Mesendoderm (in vitro differentiated cells): Measurements from ENCODE around the gene PPP6R3.

Experiments used
- DNase-seq: peaks from one replicate; pipeline ENCODE4 v3.0.0; 2013
- H2AK5ac ChIP-seq: 2 replicates; pipeline ENCODE4 v1.6.1; 2013; ENCODE audit warnings: low read length, inconsistent platforms
- H2BK120ac ChIP-seq: 2 replicates; pipeline ENCODE4 v1.6.1; 2013; ENCODE audit warnings: low read depth, mild to moderate bottlenecking, low read length, moderate library complexity, mixed read lengths
- H2BK15ac ChIP-seq: replicated peaks from 2 replicates; pipeline ENCODE4 v1.6.1; 2013; ENCODE audit warnings: low read depth, mild to moderate bottlenecking, moderate library complexity
- H2BK5ac ChIP-seq: 2 replicates; pipeline ENCODE4 v1.6.1; 2013; ENCODE audit warnings: low read length, inconsistent platforms
- H3K18ac ChIP-seq: 2 replicates; pipeline ENCODE4 v1.6.1; 2013; ENCODE audit warnings: mild to moderate bottlenecking, low read length, mixed read lengths
- H3K23ac ChIP-seq: one replicate; pipeline ENCODE4 v1.6.1; 2013; ENCODE audit warnings: low read length
- H3K27ac ChIP-seq: 2 replicates; pipeline ENCODE4 v1.5.1; 2013; ENCODE audit warnings: low read depth, mild to moderate bottlenecking, inconsistent platforms, low read length, moderate library complexity
- H3K27me3 ChIP-seq: 2 replicates; pipeline ENCODE4 v1.6.1; 2013; ENCODE audit warnings: low read length, control low read depth, mild to moderate bottlenecking, inconsistent platforms; ENCODE audit not compliant: insufficient read depth, poor library complexity
- H3K36me3 ChIP-seq: 2 replicates; pipeline ENCODE4 v1.6.1; 2013; ENCODE audit warnings: low read length, inconsistent platforms; ENCODE audit not compliant: control insufficient read depth, insufficient read depth
- H3K4ac ChIP-seq: one replicate; pipeline ENCODE4 v1.6.1; 2013; ENCODE audit warnings: low read depth, mild to moderate bottlenecking, low read length, moderate library complexity
- H3K4me1 ChIP-seq: 2 replicates; pipeline ENCODE4 v1.6.1; 2013; ENCODE audit warnings: low read depth, low read length, inconsistent platforms; ENCODE audit not compliant: control insufficient read depth
- H3K4me2 ChIP-seq: 2 replicates; pipeline ENCODE4 v1.6.1; 2013; ENCODE audit warnings: low read length
- H3K4me3 ChIP-seq: 2 replicates; pipeline ENCODE4 v1.5.1; 2013; ENCODE audit warnings: mild to moderate bottlenecking, low read length
- H3K56ac ChIP-seq: one replicate; pipeline ENCODE4 v1.6.1; 2013; ENCODE audit warnings: low read length
- H3K79me1 ChIP-seq: 2 replicates; pipeline ENCODE4 v1.6.1; 2013; ENCODE audit warnings: low read length, inconsistent platforms
- H3K79me2 ChIP-seq: 2 replicates; pipeline ENCODE4 v1.6.1; 2013; ENCODE audit warnings: mild to moderate bottlenecking, low read length; ENCODE audit not compliant: control insufficient read depth, insufficient read depth
- H3K9ac ChIP-seq: 2 replicates; pipeline ENCODE4 v1.6.1; 2013; ENCODE audit warnings: low read length, inconsistent platforms
- H4K5ac ChIP-seq: one replicate; pipeline ENCODE4 v1.6.1; 2013; ENCODE audit warnings: low read length
- H4K8ac ChIP-seq: one replicate; pipeline ENCODE4 v1.6.1; 2013; ENCODE audit warnings: low read depth, mild to moderate bottlenecking, control low read depth, low read length, moderate library complexity
- WGBS: extraction: QIAGEN DNeasy Blood & Tissue Kit; methylation state at CpG from one replicate; pipeline ENCODE4 v1.1.7; 2013; ENCODE audit warnings: low lambda C conversion rate, missing lambda C conversion rate; ENCODE audit not compliant: insufficient coverage; ENCODE audit errors: extremely low coverage; 5-methylcytosine and 5-hydroxymethylcytosine counted together

Gene PPP6R3

GRCh38 chr11:68594123-68594522 lies 133.6 kb downstream of the PPP6R3 start:
- no peak overlapping the region for H3K4me3 ChIP-seq
- no peak overlapping the region for H4K5ac ChIP-seq
- H3K4me1 ChIP-seq = no peaks in the 10 kb centered on the region
- H2BK120ac ChIP-seq = no peak overlapping the region
- H3K27ac ChIP-seq = no peak overlapping the region
- no peaks in the 10 kb centered on the region for H3K79me2 ChIP-seq
- H3K4me2 ChIP-seq = no peak overlapping the region
- no peak overlapping the region for H2BK15ac ChIP-seq
- no peaks in the 10 kb centered on the region for H3K27me3 ChIP-seq
- no peak overlapping the region for H2BK5ac ChIP-seq
- no peak overlapping the region for H3K23ac ChIP-seq
- no peak overlapping the region for H4K8ac ChIP-seq
- no peak for DNase-seq
- H3K4ac ChIP-seq = no peak overlapping the region
- H2AK5ac ChIP-seq = no peak overlapping the region
- H3K9ac ChIP-seq = no peak overlapping the region
- H3K56ac ChIP-seq = no peak overlapping the region
- no CpG with 5 or more reads among the region's 4 CpGs for WGBS
- peaks cover 8% of the 10 kb centered on the region for H3K79me1 ChIP-seq
- H3K36me3 ChIP-seq = peaks cover 24% of the 10 kb centered on the region
- no peak overlapping the region for H3K18ac ChIP-seq

- H2AK5ac ChIP-seq = no peak overlapping the region
- H3K27me3 ChIP-seq = no peaks in the 10 kb centered on the region
- H3K79me1 ChIP-seq = peaks cover 10% of the 10 kb centered on the region
- H2BK15ac ChIP-seq = no peak overlapping the region
- H2BK5ac ChIP-seq = no peak overlapping the region
- no peak for DNase-seq
- H3K4me1 ChIP-seq = no peaks in the 10 kb centered on the region
- H3K56ac ChIP-seq = no peak overlapping the region
- H3K4me3 ChIP-seq = no peak overlapping the region
- H3K4ac ChIP-seq = no peak overlapping the region
- WGBS = no CpG with 5 or more reads among the region's 4 CpGs
- H3K36me3 ChIP-seq = peaks cover 22% of the 10 kb centered on the region
- H2BK120ac ChIP-seq = no peak overlapping the region
- H3K27ac ChIP-seq = no peak overlapping the region
- H3K23ac ChIP-seq = no peak overlapping the region
- no peak overlapping the region for H3K18ac ChIP-seq
- no peaks in the 10 kb centered on the region for H3K79me2 ChIP-seq
- H3K4me2 ChIP-seq = no peak overlapping the region
- no peak overlapping the region for H4K5ac ChIP-seq
- H3K9ac ChIP-seq = no peak overlapping the region
- H4K8ac ChIP-seq = no peak overlapping the region
Observed at GRCh38 chr11:68596231-68596630, 135.7 kb downstream of the PPP6R3 start.

- no peak overlapping the region for H2AK5ac ChIP-seq
- no peak overlapping the region for H2BK5ac ChIP-seq
- H3K9ac ChIP-seq = no peak overlapping the region
- no peak overlapping the region for H3K27ac ChIP-seq
- no peak overlapping the region for H3K23ac ChIP-seq
- no peak overlapping the region for H3K18ac ChIP-seq
- no peaks in the 10 kb centered on the region for H3K79me2 ChIP-seq
- H3K79me1 ChIP-seq = peaks cover 10% of the 10 kb centered on the region
- no peaks in the 10 kb centered on the region for H3K4me1 ChIP-seq
- H4K8ac ChIP-seq = no peak overlapping the region
- peaks cover 30% of the 10 kb centered on the region for H3K36me3 ChIP-seq
- no peaks in the 10 kb centered on the region for H3K27me3 ChIP-seq
- no CpG with 5 or more reads among the region's 7 CpGs for WGBS
- no peak overlapping the region for H4K5ac ChIP-seq
- no peak overlapping the region for H2BK15ac ChIP-seq
- H2BK120ac ChIP-seq = no peak overlapping the region
- DNase-seq = no peak
- no peak overlapping the region for H3K4me3 ChIP-seq
- H3K4me2 ChIP-seq = no peak overlapping the region
- no peak overlapping the region for H3K4ac ChIP-seq
- no peak overlapping the region for H3K56ac ChIP-seq
Observed at GRCh38 chr11:68598816-68599653, 138.5 kb downstream of the PPP6R3 start.

GRCh38 chr11:68601147-68601546 lies 140.6 kb downstream of the PPP6R3 start:
- Histone ChIP-seq H3K18ac (no peak overlapping the region), H4K5ac (no peak overlapping the region), H3K36me3 (peaks cover 25% of the 10 kb centered on the region), H3K79me1 (peaks cover 6% of the 10 kb centered on the region), H3K4ac (no peak overlapping the region), H3K4me1 (no peaks in the 10 kb centered on the region), H2BK5ac (no peak overlapping the region), H3K27me3 (no peaks in the 10 kb centered on the region), H3K9ac (no peak overlapping the region), H3K56ac (no peak overlapping the region), H2BK120ac (no peak overlapping the region), H3K4me2 (no peak overlapping the region), H2AK5ac (no peak overlapping the region), H3K23ac (no peak overlapping the region), H3K79me2 (no peaks in the 10 kb centered on the region), H4K8ac (no peak overlapping the region), H3K4me3 (no peak overlapping the region), H2BK15ac (no peak overlapping the region), H3K27ac (no peak overlapping the region)
- DNase-seq = no peak
- WGBS = no CpG with 5 or more reads among the region's 7 CpGs

GRCh38 chr11:68609761-68610160 lies 149.2 kb downstream of the PPP6R3 start:
- Histone ChIP-seq H3K4me1 (no peaks in the 10 kb centered on the region), H4K8ac (no peak overlapping the region), H2AK5ac (no peak overlapping the region), H2BK5ac (no peak overlapping the region), H3K56ac (peak overlapping the region; percentile 10), H3K23ac (no peak overlapping the region), H3K4ac (no peak overlapping the region), H3K27me3 (no peaks in the 10 kb centered on the region), H3K4me2 (no peak overlapping the region), H3K18ac (no peak overlapping the region), H2BK15ac (no peak overlapping the region), H3K79me1 (peaks cover 4% of the 10 kb centered on the region), H3K27ac (peak overlapping the region; percentile 0), H3K79me2 (no peaks in the 10 kb centered on the region), H3K4me3 (no peak overlapping the region), H4K5ac (no peak overlapping the region), H3K9ac (no peak overlapping the region), H2BK120ac (no peak overlapping the region), H3K36me3 (peaks cover 17% of the 10 kb centered on the region)
- no CpG with 5 or more reads among the region's 13 CpGs for WGBS
- DNase-seq = no peak
